Glutamatergic neuron (in vitro differentiated cells): Measurements from ENCODE around the gene ADGRD1. TPM values are rescaled to one million over a fixed set of nuclear protein-coding genes. Genes with fewer than 3 reads are reported as not detected.

Source experiments
- DNase-seq: peaks from one replicate; pipeline ENCODE4 v3.0.0; 2022
- H3K27ac Mint-ChIP-seq: one replicate; pipeline ENCODE4 v1.8.0; 2020; ENCODE audit warnings: mild to moderate bottlenecking, mixed read lengths, inconsistent platforms; ENCODE audit not compliant: unreplicated experiment
- H3K27me3 Mint-ChIP-seq: one replicate; pipeline ENCODE4 v1.8.0; 2020; ENCODE audit warnings: mild to moderate bottlenecking, moderate library complexity, mixed read lengths, inconsistent platforms; ENCODE audit not compliant: unreplicated experiment
- H3K36me3 Mint-ChIP-seq: one replicate; pipeline ENCODE4 v1.8.0; 2020; ENCODE audit warnings: mild to moderate bottlenecking, mixed read lengths, inconsistent platforms; ENCODE audit not compliant: unreplicated experiment
- H3K4me1 Mint-ChIP-seq: one replicate; pipeline ENCODE4 v1.8.0; 2020; ENCODE audit warnings: mild to moderate bottlenecking, low read depth, mixed read lengths, inconsistent platforms; ENCODE audit not compliant: unreplicated experiment
- H3K4me3 Mint-ChIP-seq: one replicate; pipeline ENCODE4 v1.8.0; 2020; ENCODE audit warnings: mild to moderate bottlenecking, mixed read lengths, inconsistent platforms; ENCODE audit not compliant: unreplicated experiment
- H3K9me3 Mint-ChIP-seq: one replicate; pipeline ENCODE4 v1.8.0; 2020; ENCODE audit warnings: mild to moderate bottlenecking, moderate library complexity, mixed read lengths, inconsistent platforms; ENCODE audit not compliant: unreplicated experiment
- CTCF ChIP-seq: fragments of 200-600 bp; sonication (generic); IDR thresholded peaks from one replicate; pipeline ENCODE4 v1.5.0; 2021; ENCODE audit not compliant: partially characterized antibody, unreplicated experiment
- total RNA-seq: library from RNA; stranded (reverse); fragmentation: NEBNext Ultra II Directional; extraction: Animal tissue kit (Norgen Biotek cat#: 25700); gene quantifications from one replicate; pipeline ENCODE4 v1.2.1, GENCODE V29; 2021; ENCODE audit not compliant: unreplicated experiment

Gene ADGRD1
- total RNA-seq, 1 donor from 2014 or later, result 0.96 TPM

DNA sequence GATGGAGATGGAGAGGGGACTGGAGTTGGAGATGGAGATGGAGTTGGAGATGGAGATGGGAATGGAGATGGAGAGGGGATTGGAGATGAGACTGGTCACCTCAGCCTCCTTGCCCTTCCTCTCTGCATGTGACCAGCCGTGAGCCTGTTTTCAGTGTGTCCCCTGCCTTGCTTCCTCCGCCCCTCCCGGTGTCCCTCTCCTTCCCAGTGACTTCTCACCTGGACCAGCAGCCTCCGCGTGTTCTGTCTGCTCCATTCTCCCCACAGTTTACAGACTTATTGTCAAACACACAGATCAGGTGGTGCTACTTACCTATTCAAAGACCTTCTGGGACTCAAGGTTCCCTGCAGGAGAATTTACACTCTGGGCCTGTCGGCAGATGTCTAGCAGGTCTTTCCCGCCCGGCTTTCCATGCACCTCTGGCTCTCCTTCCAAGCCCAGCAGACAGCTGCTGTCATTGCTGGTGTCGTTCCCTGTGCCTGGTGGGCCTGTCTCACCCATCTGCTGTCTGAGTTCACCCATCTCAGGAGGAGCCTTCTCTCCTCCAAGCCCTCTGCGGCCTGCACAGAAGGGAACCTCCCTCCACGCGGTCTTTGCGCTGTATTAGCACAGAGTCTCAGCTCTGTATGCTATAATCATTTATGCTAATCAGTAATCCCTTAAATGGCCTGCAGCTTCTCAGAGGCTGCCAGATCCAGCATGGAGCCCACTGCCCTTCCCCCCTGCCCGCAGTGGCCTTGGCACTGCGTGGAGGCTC is 62.1 kb downstream of the ADGRD1 start:
- no peaks in the 10 kb centered on the region for H3K36me3 Mint-ChIP-seq
- H3K27ac Mint-ChIP-seq, result peak overlapping the region; percentile 59
- H3K27me3 Mint-ChIP-seq, result peaks cover 26% of the 10 kb centered on the region
- peak overlapping the region; percentile 34 for H3K4me3 Mint-ChIP-seq
- peaks cover 16% of the 10 kb centered on the region for H3K4me1 Mint-ChIP-seq
- H3K9me3 Mint-ChIP-seq, result peaks cover 15% of the 10 kb centered on the region
- DNase-seq, result no peak
- no peak for TF ChIP-seq CTCF

- Mint-ChIP-seq H3K36me3 (no peaks in the 10 kb centered on the region), H3K27ac (no peak overlapping the region), H3K4me3 (no peak overlapping the region), H3K9me3 (peaks cover 13% of the 10 kb centered on the region), H3K27me3 (peaks cover 20% of the 10 kb centered on the region), H3K4me1 (peaks cover 10% of the 10 kb centered on the region)
- TF ChIP-seq CTCF, result no peak
- no peak for DNase-seq
Measured at GRCh38 chr12:131017477-131017991, 63.8 kb downstream of the ADGRD1 start.

DNA sequence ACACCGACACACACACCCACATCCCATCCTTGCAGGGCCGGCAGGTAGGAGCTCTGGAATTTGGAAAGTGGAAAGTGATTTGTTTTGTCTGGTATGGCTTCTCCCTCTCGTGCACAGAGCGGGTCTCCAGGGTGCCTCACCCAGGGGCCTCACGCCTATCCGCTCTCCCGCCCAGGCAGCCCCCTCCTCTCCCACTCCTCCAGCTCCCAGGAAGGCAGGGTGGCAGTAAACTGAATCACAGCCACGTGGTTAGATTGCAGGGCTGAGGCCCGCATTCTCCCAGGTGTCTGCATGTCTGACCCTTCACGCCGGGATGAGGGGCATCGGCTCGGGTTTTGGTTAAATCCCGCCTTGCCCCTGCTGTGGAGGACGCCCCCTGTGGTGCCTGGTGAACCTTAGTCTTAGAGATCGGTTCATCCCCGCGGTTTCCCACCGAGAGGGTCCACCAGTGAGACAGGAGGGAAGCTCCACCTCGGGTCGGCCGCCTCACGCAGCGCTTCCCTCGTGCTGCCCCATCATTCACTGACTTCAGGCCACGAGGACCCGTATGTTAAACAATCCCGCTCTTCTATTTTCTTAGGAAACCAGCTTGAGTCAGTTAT is 64.4 kb downstream of the ADGRD1 start:
- Mint-ChIP-seq H3K9me3 (peaks cover 13% of the 10 kb centered on the region), H3K36me3 (peaks cover 2% of the 10 kb centered on the region), H3K4me1 (peaks cover 10% of the 10 kb centered on the region), H3K27ac (no peak overlapping the region), H3K27me3 (peaks cover 20% of the 10 kb centered on the region), H3K4me3 (no peak overlapping the region)
- no peak for TF ChIP-seq CTCF
- no peak for DNase-seq

DNA sequence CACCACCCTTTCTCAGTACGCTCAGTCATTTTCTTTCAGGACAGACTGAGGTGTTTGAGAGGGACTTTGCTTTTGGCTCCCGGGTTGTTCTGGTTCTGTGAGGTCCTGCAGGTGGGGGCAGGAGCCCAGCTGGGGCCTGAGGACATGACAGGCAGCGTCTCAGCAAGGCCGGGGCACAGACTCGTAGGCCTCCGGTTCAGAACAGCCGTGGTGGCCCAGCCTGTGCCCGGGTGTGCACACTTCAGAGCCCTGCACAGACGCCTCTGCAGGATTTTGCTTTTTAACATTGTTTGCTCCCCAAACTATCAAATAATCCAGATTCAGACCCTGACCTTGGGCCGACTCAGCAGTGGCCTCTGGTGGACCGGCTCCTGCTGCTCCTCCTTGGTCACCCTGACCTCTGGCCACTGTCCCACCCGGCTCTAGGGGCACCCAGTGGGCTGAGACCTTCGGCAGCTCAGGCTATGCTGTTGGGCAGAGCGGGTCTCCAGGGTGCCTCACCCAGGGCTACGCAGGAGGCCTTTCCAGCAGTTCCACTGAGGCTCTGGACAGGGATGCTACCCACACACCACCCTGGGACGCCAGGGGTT is 65.2 kb downstream of the ADGRD1 start:
- Mint-ChIP-seq H3K36me3 (peaks cover 4% of the 10 kb centered on the region), H3K9me3 (peaks cover 8% of the 10 kb centered on the region), H3K27ac (no peak overlapping the region), H3K4me3 (no peak overlapping the region), H3K27me3 (peaks cover 20% of the 10 kb centered on the region), H3K4me1 (peaks cover 12% of the 10 kb centered on the region)
- TF ChIP-seq CTCF, result no peak
- DNase-seq, result no peak
